HepG2 (cell line): ENCODE measurements around the gene BICRA. TPM values are rescaled to one million over a fixed set of nuclear protein-coding genes. Genes with fewer than 3 reads are reported as not detected.

Experiments
- ATAC-seq: fragments of 200-7000 bp; cut with Tn5 transposase; 3 replicates; pipeline ENCODE4 v1.9.1; 2020; ENCODE audit warnings: mild to moderate bottlenecking, moderate library complexity
- BruUV-seq: library from RNA; stranded (reverse); fragments of 400-500 nt; replicated peaks from 2 replicates; lab custom pipeline; 2021; lab: Mats Ljungman, UMichigan
- CTCF ChIA-PET: fragments of 300-600 bp; formaldehyde crosslinking; extraction: SDS; loops from one replicate; lab custom pipeline; 2021; ENCODE audit warnings: low total read pairs, inconsistent platforms, low intra/inter-chr PET ratio; lab: Yijun Ruan, JAX
- POLR2A ChIA-PET: fragments of 350-600 bp; sonication (Branson Sonifier 250); formaldehyde crosslinking; loops from one replicate; lab custom pipeline; 2020; ENCODE audit warnings: antibody characterized with exemption, inconsistent platforms; lab: Yijun Ruan, JAX
- DNase-seq: peaks from one replicate; pipeline ENCODE4 v3.0.0-alpha.2; 2015; ENCODE audit warnings: low spot score
- FAIRE-seq: peaks from 3 replicates; lab custom pipeline; 2011; peaks lifted over from hg19 to GRCh38; lab: Jason Lieb, UNC
- H2AFZ ChIP-seq: one replicate; pipeline ENCODE4 v1.6.1; 2011; ENCODE audit warnings: low read length, inconsistent platforms
- H3K27ac ChIP-seq: fragments of 300-600 bp; 3 replicates; pipeline ENCODE4 v1.8.0; 2011; ENCODE audit warnings: mixed run types, mild to moderate bottlenecking, mixed read lengths, low read length, inconsistent platforms; ENCODE audit not compliant: insufficient read depth; ENCODE audit errors: extremely low read length
- H3K27me3 ChIP-seq, 2 experiments: fragments of 200-600 bp in 1 of 2; 2 replicates in 1 of 2; 3 replicates in 1 of 2; pipeline versions ENCODE4 v1.6.0 to v1.8.0; 2011; ENCODE audit warnings: low read length in 2 of 2, mild to moderate bottlenecking in 2 of 2, moderate library complexity in 2 of 2, inconsistent platforms in 1 of 2; ENCODE audit not compliant: insufficient read depth in 2 of 2, control insufficient read depth in 1 of 2
- H3K36me3 ChIP-seq, 2 experiments: fragments of 200-600 bp in 1 of 2; replicated peaks in 1 of 2; 2 replicates in 1 of 2; 3 replicates in 1 of 2; pipeline versions ENCODE4 v1.5.1 to v1.8.0; 2011; ENCODE audit warnings: low read length in 2 of 2, inconsistent platforms in 1 of 2; ENCODE audit not compliant: insufficient read depth in 2 of 2, control insufficient read depth in 1 of 2
- H3K4me1 ChIP-seq: 2 replicates; pipeline ENCODE4 v1.5.1; 2012; ENCODE audit warnings: low read length, inconsistent platforms; ENCODE audit not compliant: insufficient read depth
- H3K4me2 ChIP-seq: 2 replicates; pipeline ENCODE4 v1.6.0; 2011; ENCODE audit warnings: low read depth, low read length, inconsistent platforms
- H3K4me3 ChIP-seq, 3 experiments: fragments of 200-600 bp in 1 of 3; sonication (generic), shearing (Covaris generic) in 1 of 3; replicated peaks in 1 of 3; 2 replicates each; pipeline ENCODE4 v1.5.1; 2011 to 2016; ENCODE audit warnings: low read length in 3 of 3, inconsistent platforms in 2 of 3, low read depth in 2 of 3, mild to moderate bottlenecking in 2 of 3, control low read depth in 1 of 3, mixed read lengths in 1 of 3; ENCODE audit not compliant: insufficient read depth in 1 of 3
- H3K79me2 ChIP-seq: one replicate; pipeline ENCODE4 v1.6.1; 2011; ENCODE audit warnings: low read length, inconsistent platforms; ENCODE audit not compliant: insufficient read depth
- H3K9ac ChIP-seq: 2 replicates; pipeline ENCODE4 v1.6.0; 2011; ENCODE audit warnings: mild to moderate bottlenecking, low read depth, low read length, inconsistent platforms; ENCODE audit not compliant: insufficient read depth
- H3K9me3 ChIP-seq: 2 replicates; pipeline ENCODE4 v1.5.1; 2012; ENCODE audit warnings: mild to moderate bottlenecking, low read length
- H4K20me1 ChIP-seq: 2 replicates; pipeline ENCODE4 v1.6.0; 2011; ENCODE audit warnings: inconsistent platforms, mild to moderate bottlenecking, low read length, moderate library complexity; ENCODE audit not compliant: insufficient read depth
- BRCA1 ChIP-seq: sonication (generic); formaldehyde crosslinking; IDR thresholded peaks from 2 replicates; pipeline ENCODE4 v1.4.0; 2020; ENCODE audit warnings: missing genetic modification reagents
- CHD2 ChIP-seq: IDR thresholded peaks from 2 replicates; pipeline ENCODE4 v1.6.1; 2011; ENCODE audit warnings: low read depth, low read length, improper control_type of control experiment
- ZNF337 ChIP-seq: sonication (generic); formaldehyde crosslinking; IDR thresholded peaks from 2 replicates; pipeline ENCODE4 v1.5.1; 2020; ENCODE audit warnings: missing genetic modification reagents, low read depth, mild to moderate bottlenecking, borderline replicate concordance
- WGBS: methylation state at CpG from one replicate; pipeline ENCODE4 v1.1.6; 2017; ENCODE audit warnings: low lambda C conversion rate; 5-methylcytosine and 5-hydroxymethylcytosine counted together
- in situ Hi-C: cut with HindIII; loops from 2 replicates; pipeline ENCODE4 v1.10.0; 2017; ENCODE audit warnings: low pct_unique_long_range_greater_than_20kb; ENCODE audit not compliant: extremely low pct_ligation_motif_present
- intact Hi-C: fragments of 100-400 bp; cut with micrococcal nuclease; formaldehyde crosslinking; loops from one replicate; pipeline ENCODE4 v1.10.0; 2022; ENCODE audit not compliant: unreplicated experiment
- polyA plus RNA-seq, 8 experiments: library from polyadenylated mRNA; depleted of rRNA in 3 of 8; stranded (reverse) in 7 of 8; unstranded in 1 of 8; fragments of >200 nt; fragmentation: Illumina TruSeq in 4 of 8; extraction: Trizol in 4 of 8; gene quantifications; 2 replicates each; pipeline versions ENCODE4 v1.2.1 to v1.2.3, GENCODE V29; 2011 to 2016; ENCODE audit warnings: low read depth in 4 of 8, missing spikeins in 1 of 8, mixed read lengths in 1 of 8; ENCODE audit not compliant: insufficient read depth in 1 of 8
- total RNA-seq, 5 experiments: library from RNA; depleted of rRNA; stranded (reverse); fragments of >200 nt; fragmentation: Illumina TruSeq; extraction: Trizol; gene quantifications; 2 replicates each; pipeline ENCODE4 v1.2.3, GENCODE V29; 2016; ENCODE audit warnings: low read depth in 1 of 5
- TF ChIP-seq, protein P1 (sequence below): sonication (generic); formaldehyde crosslinking; IDR thresholded peaks from 2 replicates; pipeline ENCODE4 v1.5.0; 2020; ENCODE audit warnings: missing genetic modification reagents, mild to moderate bottlenecking, borderline replicate concordance
- TF ChIP-seq, protein P2 (sequence below): sonication (generic); formaldehyde crosslinking; IDR thresholded peaks from 2 replicates; pipeline ENCODE4 v1.4.0; 2020; ENCODE audit warnings: missing genetic modification reagents

BICRA gene
- total and polyA plus RNA-seq, 2 of the 13 experiments (the other 11 are each of a cell fraction or from before 2014, with no cell fraction given) = 0.55 to 0.71 TPM

DNA sequence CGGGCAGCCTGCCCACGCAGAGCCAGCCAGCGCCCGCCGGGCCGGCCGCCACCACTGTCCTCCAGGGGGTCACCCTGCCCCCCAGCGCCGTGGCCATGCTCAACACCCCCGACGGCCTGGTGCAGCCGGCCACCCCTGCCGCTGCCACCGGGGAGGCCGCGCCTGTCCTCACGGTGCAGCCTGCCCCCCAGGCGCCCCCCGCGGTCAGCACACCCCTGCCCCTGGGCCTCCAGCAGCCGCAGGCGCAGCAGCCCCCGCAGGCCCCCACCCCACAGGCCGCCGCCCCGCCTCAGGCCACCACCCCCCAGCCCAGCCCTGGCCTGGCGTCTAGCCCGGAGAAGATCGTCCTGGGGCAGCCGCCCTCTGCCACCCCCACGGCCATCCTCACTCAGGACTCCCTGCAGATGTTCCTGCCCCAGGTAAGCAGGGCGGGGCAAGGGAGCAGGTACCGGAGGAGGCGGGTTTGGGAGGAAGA is 72.0 kb downstream of the BICRA start:
- Histone ChIP-seq H2AFZ (no peak overlapping the region), H3K4me2 (no peak overlapping the region), H3K27me3 (no peaks in the 10 kb centered on the region), H4K20me1 (no peaks in the 10 kb centered on the region), H3K9ac (no peak overlapping the region), H3K27ac (no peak overlapping the region), H3K9me3 (no peaks in the 10 kb centered on the region), H3K4me3 (no peak overlapping the region), H3K4me1 (no peaks in the 10 kb centered on the region), H3K36me3 (peaks cover 0 to 7% of the 10 kb centered on the region in 2 experiments; a peak in 2 of 5 replicates), H3K79me2 (no peaks in the 10 kb centered on the region)
- BruUV-seq = no TSS peak
- ChIA-PET CTCF (no interaction called here), POLR2A (no interaction called here)
- DNase-seq (no peak), ATAC-seq (no peak), FAIRE-seq (no peak)
- no peak for TF ChIP-seq CHD2
- TF ChIP-seq, protein P1, sequence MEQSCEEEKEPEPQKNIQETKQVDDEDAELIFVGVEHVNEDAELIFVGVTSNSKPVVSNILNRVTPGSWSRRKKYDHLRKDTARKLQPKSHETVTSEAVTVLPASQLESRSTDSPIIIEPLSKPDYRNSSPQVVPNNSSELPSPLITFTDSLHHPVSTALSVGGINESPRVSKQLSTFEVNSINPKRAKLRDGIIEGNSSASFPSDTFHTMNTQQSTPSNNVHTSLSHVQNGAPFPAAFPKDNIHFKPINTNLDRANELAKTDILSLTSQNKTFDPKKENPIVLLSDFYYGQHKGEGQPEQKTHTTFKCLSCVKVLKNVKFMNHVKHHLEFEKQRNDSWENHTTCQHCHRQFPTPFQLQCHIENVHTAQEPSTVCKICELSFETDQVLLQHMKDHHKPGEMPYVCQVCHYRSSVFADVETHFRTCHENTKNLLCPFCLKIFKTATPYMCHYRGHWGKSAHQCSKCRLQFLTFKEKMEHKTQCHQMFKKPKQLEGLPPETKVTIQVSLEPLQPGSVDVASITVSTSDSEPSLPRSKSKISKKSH (CRISPR knock-in tag) = no peak
- TF ChIP-seq ZNF337 (CRISPR knock-in tag) = no peak
- TF ChIP-seq BRCA1 (CRISPR knock-in tag) = no peak
- TF ChIP-seq, protein P2, sequence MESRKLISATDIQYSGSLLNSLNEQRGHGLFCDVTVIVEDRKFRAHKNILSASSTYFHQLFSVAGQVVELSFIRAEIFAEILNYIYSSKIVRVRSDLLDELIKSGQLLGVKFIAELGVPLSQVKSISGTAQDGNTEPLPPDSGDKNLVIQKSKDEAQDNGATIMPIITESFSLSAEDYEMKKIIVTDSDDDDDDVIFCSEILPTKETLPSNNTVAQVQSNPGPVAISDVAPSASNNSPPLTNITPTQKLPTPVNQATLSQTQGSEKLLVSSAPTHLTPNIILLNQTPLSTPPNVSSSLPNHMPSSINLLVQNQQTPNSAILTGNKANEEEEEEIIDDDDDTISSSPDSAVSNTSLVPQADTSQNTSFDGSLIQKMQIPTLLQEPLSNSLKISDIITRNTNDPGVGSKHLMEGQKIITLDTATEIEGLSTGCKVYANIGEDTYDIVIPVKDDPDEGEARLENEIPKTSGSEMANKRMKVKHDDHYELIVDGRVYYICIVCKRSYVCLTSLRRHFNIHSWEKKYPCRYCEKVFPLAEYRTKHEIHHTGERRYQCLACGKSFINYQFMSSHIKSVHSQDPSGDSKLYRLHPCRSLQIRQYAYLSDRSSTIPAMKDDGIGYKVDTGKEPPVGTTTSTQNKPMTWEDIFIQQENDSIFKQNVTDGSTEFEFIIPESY (CRISPR knock-in tag) = peak; percentile 46; the same call in 1 of the 2 replicates
- in situ Hi-C loops (no loop called here), intact Hi-C loops (no loop called here)
- WGBS = 99% methylated on average over 17 of the region's 34 CpGs
